Neural crest cell (in vitro differentiated cells): ENCODE results near the gene STPG1. TPM values are rescaled to one million over a fixed set of nuclear protein-coding genes. Genes with fewer than 3 reads are reported as not detected.

ENCODE experiments used
- DNase-seq: peaks from one replicate; pipeline ENCODE4 v3.0.0; 2021; ENCODE audit warnings: low read depth, mixed read lengths, low spot score
- H3K27ac Mint-ChIP-seq: one replicate; pipeline ENCODE4 v1.8.0; 2021; ENCODE audit warnings: mild to moderate bottlenecking, mixed read lengths; ENCODE audit not compliant: unreplicated experiment
- H3K27me3 Mint-ChIP-seq: 2 replicates; pipeline ENCODE4 v1.8.0; 2021; ENCODE audit warnings: low read depth, mild to moderate bottlenecking, mixed read lengths
- H3K36me3 Mint-ChIP-seq: 2 replicates; pipeline ENCODE4 v1.8.0; 2021; ENCODE audit warnings: low read depth, mild to moderate bottlenecking, mixed read lengths
- H3K4me1 Mint-ChIP-seq: 2 replicates; pipeline ENCODE4 v1.8.0; 2021; ENCODE audit warnings: mixed read lengths
- H3K4me3 Mint-ChIP-seq: one replicate; pipeline ENCODE4 v1.8.0; 2021; ENCODE audit warnings: mild to moderate bottlenecking, mixed read lengths
- H3K9me3 Mint-ChIP-seq: 2 replicates; pipeline ENCODE4 v1.8.0; 2021; ENCODE audit warnings: mixed read lengths
- total RNA-seq: library from RNA; stranded (reverse); gene quantifications from 2 replicates; pipeline ENCODE4 v1.2.1, GENCODE V29; 2021
- TF ChIP-seq, protein P1 (sequence below): fragments of 200-600 bp; sonication (generic); conservative IDR thresholded peaks from 2 replicates; pipeline ENCODE4 v1.5.0; 2021; ENCODE audit warnings: antibody characterized with exemption, mild to moderate bottlenecking

The STPG1 gene
- total RNA-seq, 1 donor from 2014 or later, result 7.7 TPM

DNA sequence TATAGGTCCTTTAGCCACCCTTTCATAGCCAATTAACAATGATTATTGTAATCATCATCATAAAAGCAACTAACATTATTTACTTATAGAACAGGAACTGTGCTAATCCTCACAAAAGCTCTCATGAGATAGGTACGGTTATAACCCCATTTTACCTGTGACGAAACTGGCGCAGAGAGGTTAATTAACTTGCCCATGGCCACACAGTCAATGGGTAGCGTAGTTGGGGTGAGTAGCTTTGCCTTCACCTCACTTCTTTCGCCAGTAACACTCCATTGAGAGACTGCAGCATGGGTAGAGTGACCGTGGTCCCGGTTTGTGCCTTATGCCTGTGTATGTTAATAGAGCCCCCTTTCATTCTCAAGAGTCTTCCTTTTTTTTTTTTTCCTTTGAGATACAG, 12.3 kb upstream of the STPG1 start:
- H3K9me3 Mint-ChIP-seq, result no peaks in the 10 kb centered on the region
- no peaks in the 10 kb centered on the region for H3K27me3 Mint-ChIP-seq
- DNase-seq, result no peak
- H3K4me3 Mint-ChIP-seq, result no peak overlapping the region
- TF ChIP-seq, protein P1, sequence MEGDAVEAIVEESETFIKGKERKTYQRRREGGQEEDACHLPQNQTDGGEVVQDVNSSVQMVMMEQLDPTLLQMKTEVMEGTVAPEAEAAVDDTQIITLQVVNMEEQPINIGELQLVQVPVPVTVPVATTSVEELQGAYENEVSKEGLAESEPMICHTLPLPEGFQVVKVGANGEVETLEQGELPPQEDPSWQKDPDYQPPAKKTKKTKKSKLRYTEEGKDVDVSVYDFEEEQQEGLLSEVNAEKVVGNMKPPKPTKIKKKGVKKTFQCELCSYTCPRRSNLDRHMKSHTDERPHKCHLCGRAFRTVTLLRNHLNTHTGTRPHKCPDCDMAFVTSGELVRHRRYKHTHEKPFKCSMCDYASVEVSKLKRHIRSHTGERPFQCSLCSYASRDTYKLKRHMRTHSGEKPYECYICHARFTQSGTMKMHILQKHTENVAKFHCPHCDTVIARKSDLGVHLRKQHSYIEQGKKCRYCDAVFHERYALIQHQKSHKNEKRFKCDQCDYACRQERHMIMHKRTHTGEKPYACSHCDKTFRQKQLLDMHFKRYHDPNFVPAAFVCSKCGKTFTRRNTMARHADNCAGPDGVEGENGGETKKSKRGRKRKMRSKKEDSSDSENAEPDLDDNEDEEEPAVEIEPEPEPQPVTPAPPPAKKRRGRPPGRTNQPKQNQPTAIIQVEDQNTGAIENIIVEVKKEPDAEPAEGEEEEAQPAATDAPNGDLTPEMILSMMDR, result no peak
- no peak overlapping the region for H3K27ac Mint-ChIP-seq
- peaks cover 6% of the 10 kb centered on the region for H3K4me1 Mint-ChIP-seq
- H3K36me3 Mint-ChIP-seq, result no peaks in the 10 kb centered on the region

DNA sequence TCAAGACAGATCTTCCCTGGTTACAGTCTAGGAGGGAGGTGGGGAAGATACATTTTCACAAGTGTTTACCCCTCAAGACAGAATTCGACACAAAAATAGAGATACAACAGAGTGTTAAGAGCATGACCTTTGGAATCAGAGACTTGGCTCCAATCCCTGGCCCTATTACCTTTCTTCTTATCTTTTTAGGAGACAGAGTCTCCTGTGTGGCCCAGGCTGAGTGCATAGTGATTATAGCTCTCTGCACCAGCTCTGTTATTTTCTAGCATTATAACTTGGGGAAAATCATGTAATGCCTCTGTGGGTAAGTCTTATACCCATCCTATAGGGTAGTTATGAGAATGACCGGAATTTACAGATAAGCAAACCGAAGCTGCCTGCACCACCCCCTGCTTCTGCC, 11.9 kb upstream of the STPG1 start:
- peaks cover 6% of the 10 kb centered on the region for H3K4me1 Mint-ChIP-seq
- H3K27ac Mint-ChIP-seq, result no peak overlapping the region
- no peaks in the 10 kb centered on the region for H3K27me3 Mint-ChIP-seq
- no peaks in the 10 kb centered on the region for H3K36me3 Mint-ChIP-seq
- no peak for DNase-seq
- TF ChIP-seq, protein P1, result no peak
- H3K9me3 Mint-ChIP-seq, result no peaks in the 10 kb centered on the region
- H3K4me3 Mint-ChIP-seq, result no peak overlapping the region

GRCh38 chr1:24424990-24425389, 11.4 kb upstream of the STPG1 start:
- H3K27ac Mint-ChIP-seq, result no peak overlapping the region
- no peaks in the 10 kb centered on the region for H3K36me3 Mint-ChIP-seq
- H3K9me3 Mint-ChIP-seq, result no peaks in the 10 kb centered on the region
- no peak for DNase-seq
- peaks cover 6% of the 10 kb centered on the region for H3K4me1 Mint-ChIP-seq
- no peaks in the 10 kb centered on the region for H3K27me3 Mint-ChIP-seq
- H3K4me3 Mint-ChIP-seq, result no peak overlapping the region
- TF ChIP-seq, protein P1, result no peak

DNA sequence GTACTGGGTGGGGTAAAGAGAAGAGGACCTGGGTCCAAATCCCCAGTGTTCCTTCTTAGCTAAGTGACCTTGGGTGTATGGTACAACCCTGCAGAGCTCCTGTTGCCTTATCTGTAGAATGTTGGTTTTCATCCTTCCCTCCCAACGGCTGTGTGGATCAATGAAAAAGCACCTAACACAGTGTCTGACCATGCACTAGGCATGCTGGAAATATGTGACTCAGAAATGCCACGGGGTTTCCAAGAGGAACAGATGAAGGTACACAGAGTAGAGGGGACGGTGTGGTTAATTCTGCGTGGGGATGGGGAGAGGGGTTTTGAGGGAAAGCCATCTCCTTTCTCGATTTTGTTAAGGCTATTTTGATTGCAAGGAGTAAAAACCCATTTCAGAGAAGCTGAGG, 10.6 kb upstream of the STPG1 start:
- no peak overlapping the region for H3K27ac Mint-ChIP-seq
- H3K9me3 Mint-ChIP-seq, result no peaks in the 10 kb centered on the region
- H3K36me3 Mint-ChIP-seq, result no peaks in the 10 kb centered on the region
- no peak for DNase-seq
- no peaks in the 10 kb centered on the region for H3K27me3 Mint-ChIP-seq
- TF ChIP-seq, protein P1, result no peak
- peaks cover 6% of the 10 kb centered on the region for H3K4me1 Mint-ChIP-seq
- H3K4me3 Mint-ChIP-seq, result no peak overlapping the region

GRCh38 chr1:24421502-24421901, 7.9 kb upstream of the STPG1 start:
- DNase-seq, result no peak
- H3K27me3 Mint-ChIP-seq, result no peaks in the 10 kb centered on the region
- TF ChIP-seq, protein P1, result peak; percentile 27

DNA sequence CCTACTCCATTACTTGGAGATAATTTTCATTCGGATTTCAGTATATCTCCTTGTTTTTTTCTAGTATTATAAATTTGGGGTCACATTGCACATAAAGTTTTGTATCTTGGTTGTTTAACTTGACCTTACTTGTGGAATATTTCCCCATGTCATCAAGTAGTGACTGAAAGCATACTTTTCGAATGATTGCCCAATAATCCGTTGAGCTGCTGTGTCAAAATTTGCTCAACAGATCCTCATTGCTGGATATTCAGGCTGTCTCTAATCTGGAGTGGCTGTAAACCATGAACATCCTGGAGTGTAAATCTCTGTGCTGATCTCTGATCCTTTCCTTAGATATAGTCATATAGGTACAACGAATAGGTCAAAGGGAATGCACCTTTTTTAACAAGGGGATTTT, 7.0 kb upstream of the STPG1 start:
- Mint-ChIP-seq H3K9me3 (no peaks in the 10 kb centered on the region), H3K4me1 (peaks cover 16% of the 10 kb centered on the region)

More at GRCh38 chr1:24421502-24421901, 7.9 kb upstream of the STPG1 start:
- Mint-ChIP-seq H3K4me3 (no peak overlapping the region), H3K4me1 (peaks cover 7% of the 10 kb centered on the region), H3K9me3 (no peaks in the 10 kb centered on the region), H3K36me3 (no peaks in the 10 kb centered on the region), H3K27ac (no peak overlapping the region)

More for the DNA sequence above, 7.0 kb upstream of the STPG1 start:
- TF ChIP-seq, protein P1, result no peak
- no peak overlapping the region for H3K4me3 Mint-ChIP-seq
- no peak overlapping the region for H3K27ac Mint-ChIP-seq
- peaks cover 6% of the 10 kb centered on the region for H3K27me3 Mint-ChIP-seq
- DNase-seq, result no peak
- H3K36me3 Mint-ChIP-seq, result no peaks in the 10 kb centered on the region
